SK-N-SH (cell line): ENCODE measurements around the gene GABARAPL2. TPM values are rescaled to one million over a fixed set of nuclear protein-coding genes. Genes with fewer than 3 reads are reported as not detected.

ENCODE experiments used
- ELF1 ChIP-seq: IDR thresholded peaks from 2 replicates; pipeline ENCODE4 v1.4.0; 2012
- EP300 ChIP-seq, 2 experiments: IDR thresholded peaks; 2 replicates each; pipeline versions ENCODE4 v1.4.0 to v1.6.1; 2012; ENCODE audit warnings: borderline replicate concordance in 1 of 2, low read depth in 1 of 2, low read length in 1 of 2
- FOXJ3 ChIP-seq: sonication (generic); formaldehyde crosslinking; IDR thresholded peaks from 2 replicates; pipeline ENCODE4 v1.5.1; 2020; ENCODE audit warnings: mild to moderate bottlenecking, missing genetic modification reagents
- FOXM1 ChIP-seq: IDR thresholded peaks from 2 replicates; pipeline ENCODE4 v1.4.0; 2012; ENCODE audit warnings: low read depth, mild to moderate bottlenecking
- MEF2A ChIP-seq: IDR thresholded peaks from 2 replicates; pipeline ENCODE4 v1.4.0; 2012; ENCODE audit warnings: low read depth, borderline replicate concordance
- RCOR1 ChIP-seq: fragments of 150-350 bp; IDR thresholded peaks from 2 replicates; pipeline ENCODE4 v1.6.1; 2017; ENCODE audit warnings: antibody characterized with exemption, low read length
- SMC3 ChIP-seq: IDR thresholded peaks from 2 replicates; pipeline ENCODE4 v1.6.1; 2012; ENCODE audit warnings: low read depth, low read length, improper control_type of control experiment
- TCF12 ChIP-seq: IDR thresholded peaks from 2 replicates; pipeline ENCODE4 v1.4.0; 2012
- YY1 ChIP-seq: IDR thresholded peaks from 2 replicates; pipeline ENCODE4 v1.4.0; 2012; ENCODE audit warnings: low read depth, mild to moderate bottlenecking
- polyA plus RNA-seq, 3 experiments: library from polyadenylated mRNA; depleted of rRNA; stranded (reverse); fragments of >200 nt; gene quantifications; 2 replicates each; pipeline ENCODE4 v1.2.3, GENCODE V29; 2012
- TF ChIP-seq, protein P1 (sequence below): fragments of 200-600 bp; sonication (generic); IDR thresholded peaks from 2 replicates; pipeline ENCODE4 v1.6.1; 2017; ENCODE audit warnings: antibody characterized with exemption, mild to moderate bottlenecking, moderate library complexity
- TF ChIP-seq, protein P2 (sequence below): IDR thresholded peaks from 2 replicates; pipeline ENCODE4; 2012
- TF ChIP-seq, protein P3 (sequence below): IDR thresholded peaks from 2 replicates; pipeline ENCODE4 v1.4.0; 2012; ENCODE audit warnings: low read depth, borderline replicate concordance
- TF ChIP-seq, protein P4 (sequence below): fragments of 150-350 bp; IDR thresholded peaks from 2 replicates; pipeline ENCODE4 v1.6.1; 2017; ENCODE audit warnings: antibody characterized with exemption, low read length, low read depth, borderline replicate concordance
- TF ChIP-seq, protein P5 (sequence below): IDR thresholded peaks from 2 replicates; pipeline ENCODE4 v1.4.0; 2012; ENCODE audit warnings: low read depth

GABARAPL2 gene
- polyA plus RNA-seq, 1 of the 3 experiments (the other 2 are of a cell fraction), result 135 TPM

DNA sequence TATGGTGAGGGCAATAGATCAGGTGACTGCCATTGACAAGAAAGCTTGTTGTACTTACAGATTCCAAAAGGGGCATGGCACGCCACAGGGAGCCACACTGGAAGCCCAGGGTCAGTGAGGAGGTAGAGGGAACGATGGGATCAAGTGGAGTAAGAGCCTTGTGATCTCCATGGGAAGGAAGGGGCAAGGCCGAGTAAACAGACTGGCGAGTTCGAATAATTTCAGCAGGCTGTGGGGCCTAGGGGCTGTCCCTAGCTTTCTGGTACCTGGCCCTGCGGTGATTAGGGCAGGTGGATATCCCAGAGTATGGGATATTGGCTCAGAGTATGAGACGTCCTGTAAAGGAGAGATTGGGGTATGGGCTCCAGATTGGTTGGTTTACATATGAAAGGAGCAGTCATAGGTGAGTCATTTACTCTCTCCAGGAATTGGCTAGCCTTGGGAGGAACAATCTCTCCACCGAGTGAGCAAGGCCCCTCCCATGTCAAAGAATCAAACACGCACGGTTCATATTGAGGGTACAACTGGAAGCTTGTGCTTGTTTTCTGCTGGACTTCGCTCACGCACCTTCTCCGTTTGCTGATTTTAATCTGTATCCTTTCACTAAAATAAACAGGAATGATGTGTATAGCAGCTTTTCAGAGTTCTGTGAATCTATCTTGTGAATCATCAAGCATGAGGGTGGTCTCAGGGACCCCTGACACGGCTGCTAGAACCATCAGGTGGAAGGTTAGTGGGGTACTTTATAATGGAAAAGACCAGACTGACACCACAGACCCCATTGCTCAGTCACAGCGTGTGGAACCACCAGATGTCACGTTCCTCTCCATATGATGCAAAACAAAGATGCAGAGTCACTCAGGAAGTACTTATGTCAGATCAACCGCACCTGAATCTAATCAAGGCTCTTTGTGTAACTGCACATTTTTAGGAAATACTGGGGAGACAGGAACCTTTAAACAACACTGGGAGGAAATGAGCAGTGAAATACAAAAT, 27.9 kb downstream of the GABARAPL2 start (continued):
- TF ChIP-seq, protein P1, sequence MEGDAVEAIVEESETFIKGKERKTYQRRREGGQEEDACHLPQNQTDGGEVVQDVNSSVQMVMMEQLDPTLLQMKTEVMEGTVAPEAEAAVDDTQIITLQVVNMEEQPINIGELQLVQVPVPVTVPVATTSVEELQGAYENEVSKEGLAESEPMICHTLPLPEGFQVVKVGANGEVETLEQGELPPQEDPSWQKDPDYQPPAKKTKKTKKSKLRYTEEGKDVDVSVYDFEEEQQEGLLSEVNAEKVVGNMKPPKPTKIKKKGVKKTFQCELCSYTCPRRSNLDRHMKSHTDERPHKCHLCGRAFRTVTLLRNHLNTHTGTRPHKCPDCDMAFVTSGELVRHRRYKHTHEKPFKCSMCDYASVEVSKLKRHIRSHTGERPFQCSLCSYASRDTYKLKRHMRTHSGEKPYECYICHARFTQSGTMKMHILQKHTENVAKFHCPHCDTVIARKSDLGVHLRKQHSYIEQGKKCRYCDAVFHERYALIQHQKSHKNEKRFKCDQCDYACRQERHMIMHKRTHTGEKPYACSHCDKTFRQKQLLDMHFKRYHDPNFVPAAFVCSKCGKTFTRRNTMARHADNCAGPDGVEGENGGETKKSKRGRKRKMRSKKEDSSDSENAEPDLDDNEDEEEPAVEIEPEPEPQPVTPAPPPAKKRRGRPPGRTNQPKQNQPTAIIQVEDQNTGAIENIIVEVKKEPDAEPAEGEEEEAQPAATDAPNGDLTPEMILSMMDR, result no peak
- peak in 1 of 2 experiments; percentile 26; a peak in 1 of 4 replicates for TF ChIP-seq EP300 (IDR thresholded peaks at IDR 0.05; ENCODE audit: borderline replicate concordance in 1 of 2, low read depth in 1 of 2, low read length in 1 of 2)
- 0 out of 2 replicates have a peak, but pooled peaks have one; percentile 13 for TF ChIP-seq RCOR1
- TF ChIP-seq MEF2A, result no peak
- no peak for TF ChIP-seq YY1
- no peak for TF ChIP-seq FOXJ3
- peak; percentile 82 for TF ChIP-seq TCF12
- TF ChIP-seq, protein P2, sequence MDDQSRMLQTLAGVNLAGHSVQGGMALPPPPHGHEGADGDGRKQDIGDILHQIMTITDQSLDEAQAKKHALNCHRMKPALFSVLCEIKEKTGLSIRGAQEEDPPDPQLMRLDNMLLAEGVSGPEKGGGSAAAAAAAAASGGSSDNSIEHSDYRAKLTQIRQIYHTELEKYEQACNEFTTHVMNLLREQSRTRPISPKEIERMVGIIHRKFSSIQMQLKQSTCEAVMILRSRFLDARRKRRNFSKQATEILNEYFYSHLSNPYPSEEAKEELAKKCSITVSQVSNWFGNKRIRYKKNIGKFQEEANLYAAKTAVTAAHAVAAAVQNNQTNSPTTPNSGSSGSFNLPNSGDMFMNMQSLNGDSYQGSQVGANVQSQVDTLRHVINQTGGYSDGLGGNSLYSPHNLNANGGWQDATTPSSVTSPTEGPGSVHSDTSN, result peak; percentile 1; the same call in 1 of the 2 replicates
- TF ChIP-seq, protein P3, sequence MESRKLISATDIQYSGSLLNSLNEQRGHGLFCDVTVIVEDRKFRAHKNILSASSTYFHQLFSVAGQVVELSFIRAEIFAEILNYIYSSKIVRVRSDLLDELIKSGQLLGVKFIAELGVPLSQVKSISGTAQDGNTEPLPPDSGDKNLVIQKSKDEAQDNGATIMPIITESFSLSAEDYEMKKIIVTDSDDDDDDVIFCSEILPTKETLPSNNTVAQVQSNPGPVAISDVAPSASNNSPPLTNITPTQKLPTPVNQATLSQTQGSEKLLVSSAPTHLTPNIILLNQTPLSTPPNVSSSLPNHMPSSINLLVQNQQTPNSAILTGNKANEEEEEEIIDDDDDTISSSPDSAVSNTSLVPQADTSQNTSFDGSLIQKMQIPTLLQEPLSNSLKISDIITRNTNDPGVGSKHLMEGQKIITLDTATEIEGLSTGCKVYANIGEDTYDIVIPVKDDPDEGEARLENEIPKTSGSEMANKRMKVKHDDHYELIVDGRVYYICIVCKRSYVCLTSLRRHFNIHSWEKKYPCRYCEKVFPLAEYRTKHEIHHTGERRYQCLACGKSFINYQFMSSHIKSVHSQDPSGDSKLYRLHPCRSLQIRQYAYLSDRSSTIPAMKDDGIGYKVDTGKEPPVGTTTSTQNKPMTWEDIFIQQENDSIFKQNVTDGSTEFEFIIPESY, result no peak
- TF ChIP-seq, protein P4, sequence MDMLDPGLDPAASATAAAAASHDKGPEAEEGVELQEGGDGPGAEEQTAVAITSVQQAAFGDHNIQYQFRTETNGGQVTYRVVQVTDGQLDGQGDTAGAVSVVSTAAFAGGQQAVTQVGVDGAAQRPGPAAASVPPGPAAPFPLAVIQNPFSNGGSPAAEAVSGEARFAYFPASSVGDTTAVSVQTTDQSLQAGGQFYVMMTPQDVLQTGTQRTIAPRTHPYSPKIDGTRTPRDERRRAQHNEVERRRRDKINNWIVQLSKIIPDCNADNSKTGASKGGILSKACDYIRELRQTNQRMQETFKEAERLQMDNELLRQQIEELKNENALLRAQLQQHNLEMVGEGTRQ, result no peak
- 0 out of 2 replicates have a peak, but pooled peaks have one; percentile 16 for TF ChIP-seq ELF1
- TF ChIP-seq FOXM1, result no peak
- TF ChIP-seq, protein P5, sequence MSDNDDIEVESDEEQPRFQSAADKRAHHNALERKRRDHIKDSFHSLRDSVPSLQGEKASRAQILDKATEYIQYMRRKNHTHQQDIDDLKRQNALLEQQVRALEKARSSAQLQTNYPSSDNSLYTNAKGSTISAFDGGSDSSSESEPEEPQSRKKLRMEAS, result peak; percentile 63; the same call in 1 of the 2 replicates
- no peak for TF ChIP-seq SMC3
- TF ChIP-seq, all 33 proteins: peak for 8
